HepG2 (cell line): ENCODE measurements around the gene ENO2. TPM values are rescaled to one million over a fixed set of nuclear protein-coding genes. Genes with fewer than 3 reads are reported as not detected.
A peak's percentile ranks its signal among the peaks of the same experiment; 100 is the strongest.

Source experiments
- BCLAF1 ChIP-seq: fragments of 450-650 bp; IDR thresholded peaks from 2 replicates; pipeline ENCODE4 v1.6.1; 2017; ENCODE audit warnings: mild to moderate bottlenecking
- CCDC6 ChIP-seq: sonication (generic); formaldehyde crosslinking; IDR thresholded peaks from 2 replicates; pipeline ENCODE4 v1.8.1; 2022; ENCODE audit warnings: mild to moderate bottlenecking, missing genetic modification reagents, moderate library complexity
- E2F1 ChIP-seq: sonication (generic); formaldehyde crosslinking; IDR thresholded peaks from 2 replicates; pipeline ENCODE4 v1.5.0; 2020; ENCODE audit warnings: missing genetic modification reagents
- HNRNPK ChIP-seq: fragments of 200-400 bp; formaldehyde crosslinking; IDR thresholded peaks from 2 replicates; pipeline ENCODE4 v1.6.1; 2018; ENCODE audit warnings: low read length, low read depth, moderate library complexity, mild to moderate bottlenecking; ENCODE audit not compliant: poor library complexity, severe bottlenecking
- HOXA7 ChIP-seq: sonication (generic); formaldehyde crosslinking; IDR thresholded peaks from 2 replicates; pipeline ENCODE4 v1.8.1; 2022; ENCODE audit warnings: mild to moderate bottlenecking, missing genetic modification reagents, moderate library complexity
- KDM5A ChIP-seq: fragments of 200-600 bp; sonication (generic); IDR thresholded peaks from 2 replicates; pipeline ENCODE4 v1.7.0; 2018; ENCODE audit warnings: antibody characterized with exemption, mild to moderate bottlenecking, low read length, borderline replicate concordance
- KLF12 ChIP-seq: sonication (generic); formaldehyde crosslinking; IDR thresholded peaks from 2 replicates; pipeline ENCODE4 v1.4.0; 2020; ENCODE audit warnings: missing genetic modification reagents, borderline replicate concordance
- PHF8 ChIP-seq: sonication (generic); formaldehyde crosslinking; IDR thresholded peaks from 2 replicates; pipeline ENCODE4 v1.5.0; 2020; ENCODE audit warnings: missing genetic modification reagents
- PRPF4 ChIP-seq: fragments of 200-400 bp; formaldehyde crosslinking; IDR thresholded peaks from 2 replicates; pipeline ENCODE4 v1.6.1; 2016; ENCODE audit warnings: low read length, low read depth; ENCODE audit not compliant: poor library complexity, severe bottlenecking
- STAG1 ChIP-seq: sonication (generic); formaldehyde crosslinking; IDR thresholded peaks from 2 replicates; pipeline ENCODE4 v1.4.0; 2020; ENCODE audit warnings: missing genetic modification reagents
- THYN1 ChIP-seq: sonication (generic); formaldehyde crosslinking; IDR thresholded peaks from 2 replicates; pipeline ENCODE4 v1.8.1; 2023; ENCODE audit warnings: low read depth, mild to moderate bottlenecking, moderate library complexity, missing genetic modification reagents, borderline replicate concordance
- YY1 ChIP-seq: IDR thresholded peaks from 2 replicates; pipeline ENCODE4 v1.6.1; 2011; ENCODE audit warnings: low read length, low read depth, moderate library complexity, mild to moderate bottlenecking; ENCODE audit not compliant: insufficient read depth, insufficient replicate concordance
- ZBTB33 ChIP-seq: sonication (generic); formaldehyde crosslinking; IDR thresholded peaks from 2 replicates; pipeline ENCODE4 v1.4.0; 2020; ENCODE audit warnings: missing genetic modification reagents
- ZNF124 ChIP-seq: sonication (generic); formaldehyde crosslinking; IDR thresholded peaks from 2 replicates; pipeline ENCODE4 v1.4.0; 2020; ENCODE audit warnings: missing genetic modification reagents
- ZNF205 ChIP-seq: IDR thresholded peaks from 2 replicates; pipeline ENCODE4 v1.6.1; 2018; ENCODE audit warnings: missing biosample characterization, missing genetic modification reagents
- ZNF580 ChIP-seq: IDR thresholded peaks from 2 replicates; pipeline ENCODE4 v1.6.1; 2016; ENCODE audit warnings: low read depth, borderline replicate concordance
- ZNF644 ChIP-seq: IDR thresholded peaks from 2 replicates; pipeline ENCODE4 v1.6.1; 2016; ENCODE audit warnings: low read depth
- ZNF761 ChIP-seq: sonication (generic); formaldehyde crosslinking; conservative IDR thresholded peaks from 2 replicates; pipeline ENCODE4 v1.4.0; 2020; ENCODE audit warnings: mild to moderate bottlenecking, missing genetic modification reagents
- ZNF800 ChIP-seq: sonication (generic); formaldehyde crosslinking; IDR thresholded peaks from 2 replicates; pipeline ENCODE4 v1.4.0; 2020; ENCODE audit warnings: missing genetic modification reagents
- ZSCAN31 ChIP-seq: sonication (generic); formaldehyde crosslinking; IDR thresholded peaks from 2 replicates; pipeline ENCODE4 v1.5.0; 2020; ENCODE audit warnings: low read depth, mild to moderate bottlenecking, missing genetic modification reagents
- polyA plus RNA-seq, 8 experiments: library from polyadenylated mRNA; depleted of rRNA in 3 of 8; stranded (reverse) in 7 of 8; unstranded in 1 of 8; fragments of >200 nt; fragmentation: Illumina TruSeq in 4 of 8; extraction: Trizol in 4 of 8; gene quantifications; 2 replicates each; pipeline versions ENCODE4 v1.2.1 to v1.2.3, GENCODE V29; 2011 to 2016; ENCODE audit warnings: low read depth in 4 of 8, missing spikeins in 1 of 8, mixed read lengths in 1 of 8; ENCODE audit not compliant: insufficient read depth in 1 of 8
- total RNA-seq, 5 experiments: library from RNA; depleted of rRNA; stranded (reverse); fragments of >200 nt; fragmentation: Illumina TruSeq; extraction: Trizol; gene quantifications; 2 replicates each; pipeline ENCODE4 v1.2.3, GENCODE V29; 2016; ENCODE audit warnings: low read depth in 1 of 5

Gene ENO2
- total and polyA plus RNA-seq, 2 of the 13 experiments (the other 11 are each of a cell fraction or from before 2014, with no cell fraction given): 19.3 to 136 TPM

- 0 out of 2 replicates have a peak, but pooled peaks have one; percentile 60 for TF ChIP-seq ZNF800 (CRISPR knock-in tag)
- TF ChIP-seq ZNF761 (CRISPR knock-in tag): no peak
- TF ChIP-seq ZNF205: 0 out of 2 replicates have a peak, but pooled peaks have one; percentile 25
- peak; percentile 38 for TF ChIP-seq PRPF4
- no peak for TF ChIP-seq ZNF644 (CRISPR knock-in tag)
- TF ChIP-seq KLF12: 0 out of 2 replicates have a peak, but pooled peaks have one; percentile 66
- TF ChIP-seq STAG1 (CRISPR knock-in tag): peak; percentile 74
- no peak for TF ChIP-seq ZSCAN31
- TF ChIP-seq THYN1 (CRISPR knock-in tag): no peak
- no peak for TF ChIP-seq KDM5A
- TF ChIP-seq CCDC6 (CRISPR knock-in tag): 0 out of 2 replicates have a peak, but pooled peaks have one; percentile 40
- TF ChIP-seq ZBTB33 (CRISPR knock-in tag): peak; percentile 96
- TF ChIP-seq HOXA7: no peak
- no peak for TF ChIP-seq BCLAF1
- no peak for TF ChIP-seq HNRNPK
- TF ChIP-seq ZNF580 (CRISPR knock-in tag): 0 out of 2 replicates have a peak, but pooled peaks have one; percentile 38
- peak; percentile 41 for TF ChIP-seq YY1
- TF ChIP-seq E2F1 (CRISPR knock-in tag): no peak; the same call in 1 of the 2 replicates
- 0 out of 2 replicates have a peak, but pooled peaks have one; percentile 24 for TF ChIP-seq ZNF124 (CRISPR knock-in tag)
- TF ChIP-seq PHF8: no peak
Observed at GRCh38 chr12:6965026-6965661, 50.8 kb downstream of the ENO2 start (continued).
